Measurements from ENCODE around the gene PANK4. TPM values are rescaled to one million over a fixed set of nuclear protein-coding genes. Genes with fewer than 3 reads are reported as not detected.
A peak's percentile ranks its signal among the peaks of the same experiment; 100 is the strongest.

The PANK4 gene
- total RNA-seq (10 to 100 TPM; 29.8 to 56.4 (median 35.2) TPM), polyA plus RNA-seq (10 to 100 TPM; 26.1 to 35.6 TPM)
- long read RNA-seq, donor 1, transcript PANK4-201 (19 exons, 2,677 nt), result major isoform, 74 of 102 reads
- long read RNA-seq, donor 1, partial matches to known transcripts, result 17 of 102 reads
- long read RNA-seq, donor 1, other reads (novel, unspliced or antisense), result 11 of 102 reads
- long read RNA-seq, donor 2, transcript PANK4-201 (19 exons, 2,677 nt), result major isoform, 63 of 93 reads
- long read RNA-seq, donor 2, partial matches to known transcripts, result 17 of 93 reads
- long read RNA-seq, donor 2, other reads (novel, unspliced or antisense), result 13 of 93 reads
- long read RNA-seq, donor 3, transcript PANK4-201 (19 exons, 2,677 nt), result major isoform, 113 of 176 reads
- long read RNA-seq, donor 3, partial matches to known transcripts, result 47 of 176 reads
- long read RNA-seq, donor 3, other reads (novel, unspliced or antisense), result 16 of 176 reads

- peak in 5 of 9 donors; percentile 8 to 39 (median 25) for TF ChIP-seq CTCF (IDR thresholded peaks at IDR 0.05)
- intact Hi-C loops (cut with DNase I), result loop anchor here in 2 of 10 donors (2.0 to 10.0 kb wide), 5 partner anchors 61 to 329 kb away; partner anchors contain the start of genes PRXL2B (in 2 of the 2) and PEX10 (in 1 of the 2)
- Histone ChIP-seq H3K9me3 (no peaks in the 10 kb centered on the region), H3K4me3 (peak within 1 kb of the TSS; percentile 64 to 100 (median 90)), H3K27ac (peak within 1 kb of the TSS; percentile 75 to 94 (median 84)), H3K36me3 (peaks cover 0 to 13% (median 0%) of the 10 kb centered on the region in 9 donors), H3K4me1 (peaks cover 39 to 72% (median 69%) of the 10 kb centered on the region in 9 donors), H3K27me3 (peaks cover 0 to 41% (median 4%) of the 10 kb centered on the region in 7 donors)
- DNase-seq, result peak; percentile 93
- 0 to 1% methylated on average over 106 to 107 of the region's 107 CpGs for WGBS, 2 donors
- peak; percentile 83 to 92 (median 89) for ATAC-seq
Observed at GRCh38 chr1:2525920-2526823, at the start of gene PANK4. Gene PANK4 (minus strand): TSS chr1:2526596. CDS start chr1:2526587, 9 bp downstream.

GRCh38 chr1:2574350-2574749 is 48.0 kb upstream of the PANK4 start:
- no peak for ATAC-seq
- Histone ChIP-seq H3K9me3 (peaks cover 0 to 11% (median 0%) of the 10 kb centered on the region in 11 donors), H3K4me3 (no peak overlapping the region), H3K27ac (no peak overlapping the region), H3K4me1 (peaks cover 7 to 38% (median 29%) of the 10 kb centered on the region in 9 donors), H3K36me3 (no peaks in the 10 kb centered on the region), H3K27me3 (peaks cover 0 to under 1% (median 0%) of the 10 kb centered on the region in 7 donors)
- intact Hi-C loops (cut with DNase I), result loop anchor here in 1 of 10 donors (2.0 kb wide), 1 partner anchor 16 kb away; no protein-coding TSS in a partner anchor
- TF ChIP-seq CTCF (IDR thresholded peaks at IDR 0.05), result no peak
- 78 to 82% methylated on average over 9 of the region's 9 CpGs for WGBS, 2 donors
- DNase-seq, result no peak

GRCh38 chr1:2573250-2573920 is 47.0 kb upstream of the PANK4 start:
- H3K4me1 ChIP-seq, result peaks cover 7 to 29% (median 22%) of the 10 kb centered on the region in 9 donors
- no peak for ATAC-seq
- peaks cover 0 to 3% (median 0%) of the 10 kb centered on the region in 7 donors for H3K27me3 ChIP-seq
- peaks cover 0 to 11% (median 0%) of the 10 kb centered on the region in 11 donors for H3K9me3 ChIP-seq
- intact Hi-C loops (cut with DNase I), result no loop called here
- H3K27ac ChIP-seq, result no peak overlapping the region
- 86 to 87% methylated on average over 8 of the region's 8 CpGs for WGBS, 2 donors
- DNase-seq, result no peak
- no peaks in the 10 kb centered on the region for H3K36me3 ChIP-seq
- no peak overlapping the region for H3K4me3 ChIP-seq
- no peak for TF ChIP-seq CTCF (IDR thresholded peaks at IDR 0.05)

Data from heart right ventricle (tissue), 16 donors.